Measurements from ENCODE around the gene FRRS1L.

The FRRS1L gene

GRCh38 chr9:109166771-109167601, at the start of gene FRRS1L:
Gene FRRS1L (minus strand): TSS chr9:109167249. CDS start chr9:109167138, 111 bp downstream.
- H3K4me3 ChIP-seq (ENCODE audit: low read depth, low read length) = no peak within 1 kb of the TSS
- TF ChIP-seq, protein P1, sequence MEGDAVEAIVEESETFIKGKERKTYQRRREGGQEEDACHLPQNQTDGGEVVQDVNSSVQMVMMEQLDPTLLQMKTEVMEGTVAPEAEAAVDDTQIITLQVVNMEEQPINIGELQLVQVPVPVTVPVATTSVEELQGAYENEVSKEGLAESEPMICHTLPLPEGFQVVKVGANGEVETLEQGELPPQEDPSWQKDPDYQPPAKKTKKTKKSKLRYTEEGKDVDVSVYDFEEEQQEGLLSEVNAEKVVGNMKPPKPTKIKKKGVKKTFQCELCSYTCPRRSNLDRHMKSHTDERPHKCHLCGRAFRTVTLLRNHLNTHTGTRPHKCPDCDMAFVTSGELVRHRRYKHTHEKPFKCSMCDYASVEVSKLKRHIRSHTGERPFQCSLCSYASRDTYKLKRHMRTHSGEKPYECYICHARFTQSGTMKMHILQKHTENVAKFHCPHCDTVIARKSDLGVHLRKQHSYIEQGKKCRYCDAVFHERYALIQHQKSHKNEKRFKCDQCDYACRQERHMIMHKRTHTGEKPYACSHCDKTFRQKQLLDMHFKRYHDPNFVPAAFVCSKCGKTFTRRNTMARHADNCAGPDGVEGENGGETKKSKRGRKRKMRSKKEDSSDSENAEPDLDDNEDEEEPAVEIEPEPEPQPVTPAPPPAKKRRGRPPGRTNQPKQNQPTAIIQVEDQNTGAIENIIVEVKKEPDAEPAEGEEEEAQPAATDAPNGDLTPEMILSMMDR (IDR thresholded peaks at IDR 0.05; ENCODE audit: low read depth, low read length) = no peak

GRCh38 chr9:109214414-109214813, 47.4 kb upstream of the FRRS1L start:
- TF ChIP-seq, protein P1 (IDR thresholded peaks at IDR 0.05; ENCODE audit: low read depth, low read length) = no peak

GRCh38 chr9:109213285-109214121, 46.5 kb upstream of the FRRS1L start:
- H3K4me3 ChIP-seq (ENCODE audit: low read depth, low read length) = no peak overlapping the region
- TF ChIP-seq, protein P1 (IDR thresholded peaks at IDR 0.05; ENCODE audit: low read depth, low read length) = no peak

More at GRCh38 chr9:109214414-109214813, 47.4 kb upstream of the FRRS1L start:
- H3K4me3 ChIP-seq (ENCODE audit: low read depth, low read length) = no peak overlapping the region

DNA sequence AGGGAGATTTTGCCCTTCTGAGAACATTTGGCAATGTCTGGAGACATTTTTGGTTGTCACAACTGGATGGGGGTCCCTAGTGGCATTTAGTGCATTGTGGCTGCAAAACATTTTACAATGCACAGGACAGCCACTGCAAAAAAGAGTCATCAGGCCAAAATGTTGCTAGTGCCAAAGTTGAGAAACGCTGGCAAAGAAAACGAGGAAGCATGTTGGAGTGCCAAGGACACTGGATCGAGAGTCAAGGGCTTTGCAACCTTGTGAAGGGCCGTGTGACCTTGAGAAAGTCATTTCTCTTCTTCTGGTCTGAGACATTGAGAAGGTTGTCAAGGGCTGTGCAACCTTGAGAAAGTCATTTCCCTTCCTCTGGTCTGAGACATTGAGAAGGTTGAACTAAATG, 45.7 kb upstream of the FRRS1L start:
- H3K4me3 ChIP-seq (ENCODE audit: low read depth, low read length) = no peak overlapping the region
- TF ChIP-seq, protein P1 (IDR thresholded peaks at IDR 0.05; ENCODE audit: low read depth, low read length) = no peak

- TF ChIP-seq, protein P1 (IDR thresholded peaks at IDR 0.05; ENCODE audit: low read depth, low read length) = no peak
Observed at GRCh38 chr9:109206670-109207069, 39.6 kb upstream of the FRRS1L start.

GRCh38 chr9:109205526-109205925, 38.5 kb upstream of the FRRS1L start:
- TF ChIP-seq, protein P1 (IDR thresholded peaks at IDR 0.05; ENCODE audit: low read depth, low read length) = no peak
- H3K4me3 ChIP-seq (ENCODE audit: low read depth, low read length) = no peak overlapping the region

More at GRCh38 chr9:109206670-109207069, 39.6 kb upstream of the FRRS1L start:
- no peak overlapping the region for H3K4me3 ChIP-seq (ENCODE audit: low read depth, low read length)
